ENCODE results near the gene CDKAL1. TPM values are rescaled to one million over a fixed set of nuclear protein-coding genes. Genes with fewer than 3 reads are reported as not detected.

Gene CDKAL1
- total and polyA plus RNA-seq, 2 donors from 2014 or later: 4.6 to 20.2 TPM

- Histone ChIP-seq H3K27ac (ENCODE audit: low read depth in 2 of 2, low read length in 2 of 2) (peak overlapping the region; percentile 18 to 34), H3K9me3 (ENCODE audit: control insufficient read depth in 2 of 3, insufficient read depth in 1 of 3, low read length in 3 of 3) (no peaks in the 10 kb centered on the region), H3K4me1 (ENCODE audit: control insufficient read depth in 2 of 3, insufficient read depth in 2 of 3, low read depth in 1 of 3, low read length in 3 of 3) (peaks cover 0 to 27% (median 3%) of the 10 kb centered on the region in 3 donors), H3K4me3 (ENCODE audit: low read length in 3 of 3) (no peak overlapping the region), H3K27me3 (ENCODE audit: control insufficient read depth, insufficient read depth, low read length) (no peaks in the 10 kb centered on the region), H3K36me3 (ENCODE audit: control insufficient read depth in 2 of 3, insufficient read depth in 3 of 3, low read length in 3 of 3) (no peaks in the 10 kb centered on the region), H3K9ac (ENCODE audit: low read length in 3 of 3) (no peak overlapping the region)
- TF ChIP-seq CTCF (IDR thresholded peaks at IDR 0.05; ENCODE audit: borderline replicate concordance, extremely low read depth, insufficient read depth): no peak
- DNase-seq (no peak), FAIRE-seq (no peak)
- intact Hi-C loops (cut with DNase I): no loop called here
Measured at GRCh38 chr6:20879121-20879520, 344.9 kb downstream of the CDKAL1 start.

DNA sequence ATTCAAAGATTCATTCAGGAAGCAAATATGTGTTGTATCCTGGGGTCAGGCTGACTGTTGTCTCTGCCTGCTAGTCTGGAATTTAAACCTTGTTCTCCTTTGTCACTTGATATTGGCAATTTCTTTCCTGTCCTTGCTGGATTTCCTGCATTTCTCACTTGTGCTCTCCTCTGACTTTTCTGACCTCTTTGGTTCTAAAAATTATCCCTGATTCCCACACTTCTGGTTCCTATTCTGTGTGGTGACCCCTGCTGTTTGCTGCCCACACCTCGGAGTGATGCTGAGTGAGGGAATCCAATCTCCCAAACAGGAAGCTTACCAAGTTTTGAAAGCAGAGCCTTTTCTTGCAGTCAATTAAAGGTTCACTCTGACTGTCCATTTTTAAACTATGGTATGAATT, 345.3 kb downstream of the CDKAL1 start:
- H3K9ac ChIP-seq (ENCODE audit: low read length in 3 of 3): no peak overlapping the region
- H3K4me3 ChIP-seq (ENCODE audit: low read length in 3 of 3): no peak overlapping the region
- H3K27me3 ChIP-seq (ENCODE audit: control insufficient read depth, insufficient read depth, low read length): no peaks in the 10 kb centered on the region
- DNase-seq: peak in 2 of 5 donors; percentile 37 to 42
- TF ChIP-seq CTCF (IDR thresholded peaks at IDR 0.05; ENCODE audit: borderline replicate concordance, extremely low read depth, insufficient read depth): no peak
- no peaks in the 10 kb centered on the region for H3K9me3 ChIP-seq (ENCODE audit: control insufficient read depth in 2 of 3, insufficient read depth in 1 of 3, low read length in 3 of 3)
- peaks cover 0 to 27% (median 3%) of the 10 kb centered on the region in 3 donors for H3K4me1 ChIP-seq (ENCODE audit: control insufficient read depth in 2 of 3, insufficient read depth in 2 of 3, low read depth in 1 of 3, low read length in 3 of 3)
- H3K36me3 ChIP-seq (ENCODE audit: control insufficient read depth in 2 of 3, insufficient read depth in 3 of 3, low read length in 3 of 3): no peaks in the 10 kb centered on the region
- intact Hi-C loops (cut with DNase I): no loop called here
- H3K27ac ChIP-seq (ENCODE audit: low read depth in 2 of 2, low read length in 2 of 2): peak overlapping the region in 1 of 2 donors; percentile 34
- no peak for FAIRE-seq

GRCh38 chr6:20881365-20881764, 347.1 kb downstream of the CDKAL1 start:
- TF ChIP-seq CTCF (IDR thresholded peaks at IDR 0.05; ENCODE audit: borderline replicate concordance, extremely low read depth, insufficient read depth): no peak
- intact Hi-C loops (cut with DNase I): no loop called here

DNA sequence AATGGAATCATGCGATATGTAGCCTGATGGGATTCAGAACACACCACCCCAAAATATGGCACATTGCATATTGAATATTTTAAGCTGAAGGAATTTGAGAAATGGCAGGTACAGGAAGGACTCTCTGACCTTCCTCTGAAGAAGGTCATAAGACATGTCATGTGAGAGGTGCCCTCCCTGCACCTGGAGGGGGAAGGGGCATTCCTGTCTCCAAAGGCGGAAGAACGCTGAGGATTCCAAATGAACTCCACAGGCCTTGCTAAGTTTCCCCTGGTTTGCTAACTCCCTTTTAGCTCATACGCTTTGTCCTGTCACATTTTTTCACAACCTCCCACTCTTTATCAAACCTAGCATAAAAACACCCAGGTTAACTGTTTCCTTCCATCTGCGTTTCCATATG, 347.8 kb downstream of the CDKAL1 start:
- Histone ChIP-seq H3K4me1 (ENCODE audit: control insufficient read depth in 2 of 3, insufficient read depth in 2 of 3, low read depth in 1 of 3, low read length in 3 of 3) (peaks cover 0 to 15% (median 3%) of the 10 kb centered on the region in 3 donors), H3K27ac (ENCODE audit: low read depth in 2 of 2, low read length in 2 of 2) (no peak overlapping the region), H3K9ac (ENCODE audit: low read length in 3 of 3) (no peak overlapping the region), H3K36me3 (ENCODE audit: control insufficient read depth in 2 of 3, insufficient read depth in 3 of 3, low read length in 3 of 3) (no peaks in the 10 kb centered on the region), H3K27me3 (ENCODE audit: control insufficient read depth, insufficient read depth, low read length) (no peaks in the 10 kb centered on the region), H3K9me3 (ENCODE audit: control insufficient read depth in 2 of 3, insufficient read depth in 1 of 3, low read length in 3 of 3) (no peaks in the 10 kb centered on the region), H3K4me3 (ENCODE audit: low read length in 3 of 3) (no peak overlapping the region)
- intact Hi-C loops (cut with DNase I): no loop called here
- DNase-seq (peak in 1 of 5 donors; percentile 8), FAIRE-seq (no peak)
- no peak for TF ChIP-seq CTCF (IDR thresholded peaks at IDR 0.05; ENCODE audit: borderline replicate concordance, extremely low read depth, insufficient read depth)

More at GRCh38 chr6:20881365-20881764, 347.1 kb downstream of the CDKAL1 start:
- Histone ChIP-seq H3K27me3 (ENCODE audit: control insufficient read depth, insufficient read depth, low read length) (no peaks in the 10 kb centered on the region), H3K27ac (ENCODE audit: low read depth in 2 of 2, low read length in 2 of 2) (no peak overlapping the region), H3K4me3 (ENCODE audit: low read length in 3 of 3) (no peak overlapping the region), H3K36me3 (ENCODE audit: control insufficient read depth in 2 of 3, insufficient read depth in 3 of 3, low read length in 3 of 3) (no peaks in the 10 kb centered on the region), H3K9ac (ENCODE audit: low read length in 3 of 3) (no peak overlapping the region), H3K4me1 (ENCODE audit: control insufficient read depth in 2 of 3, insufficient read depth in 2 of 3, low read depth in 1 of 3, low read length in 3 of 3) (peaks cover 0 to 21% (median 3%) of the 10 kb centered on the region in 3 donors), H3K9me3 (ENCODE audit: control insufficient read depth in 2 of 3, insufficient read depth in 1 of 3, low read length in 3 of 3) (no peaks in the 10 kb centered on the region)
- FAIRE-seq (peak; percentile 27), DNase-seq (no peak)

All from kidney (tissue), 14 donors.